MCF 10A (cell line): ENCODE results near the gene UGCG. TPM values are rescaled to one million over a fixed set of nuclear protein-coding genes. Genes with fewer than 3 reads are reported as not detected.
A peak's percentile ranks its signal among the peaks of the same experiment; 100 is the strongest.

Source experiments
- BruUV-seq: library from RNA; stranded (reverse); fragments of 400-500 nt; replicated peaks from 2 replicates; lab custom pipeline; 2021; lab: Mats Ljungman, UMichigan
- CTCF ChIA-PET: fragments of 300-600 bp; sonication (Branson Sonifier 250); formaldehyde crosslinking; extraction: SDS; loops from one replicate; lab custom pipeline; 2021; ENCODE audit warnings: antibody characterized with exemption, inconsistent platforms; lab: Yijun Ruan, JAX
- POLR2A ChIA-PET: fragments of 300-600, 350-650 bp; sonication (Branson Sonifier 250); formaldehyde crosslinking; extraction: SDS; loops from one replicate; lab custom pipeline; 2020; ENCODE audit warnings: antibody characterized with exemption, inconsistent platforms; lab: Yijun Ruan, JAX
- DNase-seq: peaks from one replicate; pipeline ENCODE4 v3.0.0-alpha.2; 2018; ENCODE audit not compliant: unreplicated experiment
- H3K27ac Mint-ChIP-seq: one replicate; pipeline ENCODE4 v1.8.0; 2022; ENCODE audit warnings: mild to moderate bottlenecking, low read depth, mixed read lengths; ENCODE audit not compliant: unreplicated experiment
- H3K27me3 Mint-ChIP-seq: one replicate; pipeline ENCODE4 v1.8.0; 2022; ENCODE audit warnings: mixed read lengths; ENCODE audit not compliant: insufficient read depth, unreplicated experiment
- H3K36me3 Mint-ChIP-seq: one replicate; pipeline ENCODE4 v1.8.0; 2022; ENCODE audit warnings: mild to moderate bottlenecking, moderate library complexity, mixed read lengths; ENCODE audit not compliant: insufficient read depth, unreplicated experiment
- H3K4me1 Mint-ChIP-seq: one replicate; pipeline ENCODE4 v1.8.0; 2022; ENCODE audit warnings: mixed read lengths; ENCODE audit not compliant: insufficient read depth, unreplicated experiment
- H3K4me3 Mint-ChIP-seq: one replicate; pipeline ENCODE4 v1.8.0; 2022; ENCODE audit warnings: mild to moderate bottlenecking, moderate library complexity, mixed read lengths; ENCODE audit not compliant: unreplicated experiment
- H3K9me3 Mint-ChIP-seq: one replicate; pipeline ENCODE4 v1.8.0; 2022; ENCODE audit warnings: mixed read lengths; ENCODE audit not compliant: unreplicated experiment
- intact Hi-C: fragments of 100-400 bp; cut with micrococcal nuclease; formaldehyde crosslinking; loops from 2 replicates; pipeline ENCODE4 v1.14.1; 2022
- total RNA-seq: library from RNA; stranded (reverse); gene quantifications from 2 replicates; pipeline ENCODE4 v1.2.3, GENCODE V29; 2022
- TF ChIP-seq, protein P1 (sequence below): fragments of 200-600 bp; IDR thresholded peaks from one replicate; pipeline ENCODE4 v1.8.0; 2022; ENCODE audit warnings: antibody characterized with exemption, mild to moderate bottlenecking; ENCODE audit not compliant: unreplicated experiment

The UGCG gene
- total RNA-seq, 1 experiment from 2014 or later = 29.5 TPM

DNA sequence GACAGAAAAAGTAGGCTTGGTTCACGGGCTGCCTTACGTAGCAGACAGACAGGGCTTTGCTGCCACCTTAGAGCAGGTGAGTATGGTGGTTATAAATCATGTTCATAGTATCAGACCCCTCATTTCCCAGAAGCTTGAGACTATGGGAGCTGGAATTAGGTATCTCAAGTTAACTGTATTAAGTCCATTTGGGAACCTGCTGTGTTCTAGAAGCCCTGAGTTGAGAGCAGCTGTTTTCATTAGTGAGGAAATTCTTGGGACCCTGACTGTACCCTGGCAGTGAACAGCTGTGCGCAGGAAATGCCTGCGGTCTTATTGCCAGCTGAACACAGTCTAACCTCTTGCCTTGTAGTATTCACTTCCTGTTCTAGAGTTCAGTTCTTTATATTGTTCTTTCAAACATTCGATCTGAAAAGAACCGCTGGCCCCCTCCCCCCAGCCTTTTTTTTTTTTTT, 29.8 kb downstream of the UGCG start:
- H3K36me3 Mint-ChIP-seq = peaks cover 63% of the 10 kb centered on the region
- intact Hi-C loops = no loop called here
- no peaks in the 10 kb centered on the region for H3K9me3 Mint-ChIP-seq
- no peak for DNase-seq
- H3K27ac Mint-ChIP-seq = no peak overlapping the region
- no peaks in the 10 kb centered on the region for H3K4me1 Mint-ChIP-seq
- ChIA-PET CTCF (interaction anchor here (0.6 to 0.7 kb wide), 3 partner anchors 12 to 678 kb away, joined by 3 to 4 read pairs (median 3); no protein-coding TSS in a partner anchor), POLR2A (no interaction called here)
- no peaks in the 10 kb centered on the region for H3K27me3 Mint-ChIP-seq
- BruUV-seq = no TSS peak
- H3K4me3 Mint-ChIP-seq = no peak overlapping the region
- TF ChIP-seq, protein P1, sequence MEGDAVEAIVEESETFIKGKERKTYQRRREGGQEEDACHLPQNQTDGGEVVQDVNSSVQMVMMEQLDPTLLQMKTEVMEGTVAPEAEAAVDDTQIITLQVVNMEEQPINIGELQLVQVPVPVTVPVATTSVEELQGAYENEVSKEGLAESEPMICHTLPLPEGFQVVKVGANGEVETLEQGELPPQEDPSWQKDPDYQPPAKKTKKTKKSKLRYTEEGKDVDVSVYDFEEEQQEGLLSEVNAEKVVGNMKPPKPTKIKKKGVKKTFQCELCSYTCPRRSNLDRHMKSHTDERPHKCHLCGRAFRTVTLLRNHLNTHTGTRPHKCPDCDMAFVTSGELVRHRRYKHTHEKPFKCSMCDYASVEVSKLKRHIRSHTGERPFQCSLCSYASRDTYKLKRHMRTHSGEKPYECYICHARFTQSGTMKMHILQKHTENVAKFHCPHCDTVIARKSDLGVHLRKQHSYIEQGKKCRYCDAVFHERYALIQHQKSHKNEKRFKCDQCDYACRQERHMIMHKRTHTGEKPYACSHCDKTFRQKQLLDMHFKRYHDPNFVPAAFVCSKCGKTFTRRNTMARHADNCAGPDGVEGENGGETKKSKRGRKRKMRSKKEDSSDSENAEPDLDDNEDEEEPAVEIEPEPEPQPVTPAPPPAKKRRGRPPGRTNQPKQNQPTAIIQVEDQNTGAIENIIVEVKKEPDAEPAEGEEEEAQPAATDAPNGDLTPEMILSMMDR = no peak

DNA sequence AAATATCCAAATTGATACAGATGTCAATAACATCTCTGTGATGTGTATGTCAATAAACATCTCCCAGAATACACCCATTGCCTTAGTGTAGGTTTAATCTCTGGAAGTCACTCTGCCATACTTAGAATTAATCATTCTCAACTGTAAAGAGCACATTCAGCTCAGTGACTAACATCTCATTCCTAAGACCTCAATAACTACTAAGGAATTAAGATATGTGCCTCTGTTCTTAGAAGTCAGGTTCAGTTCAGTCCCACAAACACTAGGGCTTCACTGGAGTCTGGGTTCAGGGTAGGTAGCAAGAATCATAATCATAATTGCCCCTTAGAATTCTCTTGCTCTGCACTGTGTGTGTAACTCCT, 31.7 kb downstream of the UGCG start:
- TF ChIP-seq, protein P1 = no peak
- Mint-ChIP-seq H3K4me1 (no peaks in the 10 kb centered on the region), H3K9me3 (no peaks in the 10 kb centered on the region), H3K4me3 (no peak overlapping the region), H3K36me3 (peaks cover 70% of the 10 kb centered on the region), H3K27ac (no peak overlapping the region), H3K27me3 (no peaks in the 10 kb centered on the region)
- CTCF ChIA-PET = interaction anchor here (0.6 kb wide), 1 partner anchor 77 kb away, joined by 3 read pairs; no protein-coding TSS in a partner anchor
- BruUV-seq = no TSS peak
- intact Hi-C loops = no loop called here
- DNase-seq = no peak
- POLR2A ChIA-PET = interaction anchor here (0.7 to 1.3 kb wide), 5 partner anchors 9 to 71 kb away, joined by 3 to 4 read pairs (median 3); partner anchors contain the start of gene UGCG

DNA sequence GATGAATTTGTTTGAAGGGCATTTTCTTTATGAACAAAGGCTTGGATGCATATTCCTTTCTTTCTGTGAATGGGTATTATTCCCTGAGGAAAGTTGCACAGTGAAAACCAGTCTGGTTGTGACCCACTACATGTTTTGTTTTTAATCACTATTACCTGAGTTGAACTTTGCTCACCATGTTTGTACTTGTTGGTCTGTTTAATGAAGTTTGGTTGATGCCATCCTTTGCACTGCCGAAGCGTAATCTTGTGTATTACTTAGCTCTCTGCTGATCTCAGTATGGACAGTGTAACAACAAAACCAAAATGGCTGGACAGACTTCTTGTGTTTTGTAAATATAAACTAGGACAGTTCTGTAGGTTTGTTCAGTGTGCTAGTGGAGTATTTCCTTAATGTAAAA, 38.1 kb downstream of the UGCG start:
- TF ChIP-seq, protein P1 = no peak
- Mint-ChIP-seq H3K27me3 (no peaks in the 10 kb centered on the region), H3K4me3 (no peak overlapping the region), H3K4me1 (peaks cover 18% of the 10 kb centered on the region), H3K36me3 (peaks cover 70% of the 10 kb centered on the region), H3K9me3 (no peaks in the 10 kb centered on the region), H3K27ac (no peak overlapping the region)
- intact Hi-C loops = no loop called here
- CTCF ChIA-PET = interaction anchor here (0.8 to 0.9 kb wide), 2 partner anchors 20 to 897 kb away, joined by 3 read pairs; no protein-coding TSS in a partner anchor
- no peak for DNase-seq
- BruUV-seq = TSS peak; percentile 3
- POLR2A ChIA-PET = interaction anchor here (0.8 kb wide), 1 partner anchor 37 kb away, joined by 3 read pairs; no protein-coding TSS in a partner anchor

DNA sequence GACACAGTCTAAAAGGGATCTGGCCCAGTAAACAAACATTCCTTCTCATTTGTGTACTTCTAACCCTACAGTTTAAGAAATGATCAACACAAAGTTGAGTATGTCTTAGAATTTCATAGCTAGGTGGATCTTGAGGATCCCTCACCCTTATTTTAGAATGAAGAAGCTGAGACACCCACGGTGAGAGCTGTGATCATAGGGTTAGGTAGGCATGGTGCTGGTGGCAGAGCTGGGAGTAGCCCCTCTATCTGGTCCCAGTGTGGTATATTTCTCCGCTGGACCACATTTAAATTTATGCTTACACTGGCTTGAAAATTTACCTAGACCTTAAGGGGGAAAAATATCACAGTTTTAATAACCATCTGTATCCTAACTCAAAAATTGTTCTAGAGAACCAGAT, 39.8 kb downstream of the UGCG start:
- CTCF ChIA-PET = no interaction called here
- peaks cover 56% of the 10 kb centered on the region for H3K36me3 Mint-ChIP-seq

More for the DNA sequence above, 39.8 kb downstream of the UGCG start:
- no TSS peak for BruUV-seq
- POLR2A ChIA-PET = interaction anchor here (0.9 to 1.2 kb wide), 2 partner anchors 13 to 21 kb away, joined by 3 to 5 read pairs; no protein-coding TSS in a partner anchor
- no peaks in the 10 kb centered on the region for H3K27me3 Mint-ChIP-seq
- no peak overlapping the region for H3K27ac Mint-ChIP-seq
- no peak for DNase-seq
- no peaks in the 10 kb centered on the region for H3K9me3 Mint-ChIP-seq
- intact Hi-C loops = no loop called here
- H3K4me3 Mint-ChIP-seq = no peak overlapping the region
- peaks cover 18% of the 10 kb centered on the region for H3K4me1 Mint-ChIP-seq
- TF ChIP-seq, protein P1 = no peak
